ENCODE measurements around the gene RETREG3. TPM values are rescaled to one million over a fixed set of nuclear protein-coding genes. Genes with fewer than 3 reads are reported as not detected.
"Not testable (repeated sequence)": the region's sequence is repeated elsewhere in the genome, so short reads cannot be mapped to it uniquely, and the experiment has no call there.

RETREG3 gene
- total RNA-seq, 1 experiment from 2014 or later, result 34.0 TPM

GRCh38 chr17:42553866-42554249, 55.3 kb downstream of the RETREG3 start:
- DNase-seq (ENCODE audit: low read depth), result no peak

GRCh38 chr17:42553161-42553818, 55.9 kb downstream of the RETREG3 start:
- DNase-seq (ENCODE audit: low read depth), result no peak

- DNase-seq (ENCODE audit: low read depth), result not testable (repeated sequence)
Measured at GRCh38 chr17:42552736-42553135, 56.4 kb downstream of the RETREG3 start, which contains the start of gene HSD17B1. HSD17B1 (plus strand) TSS chr17:42552923; CDS start chr17:42552934, 11 bp downstream.

- no peak for DNase-seq (ENCODE audit: low read depth)
Measured at GRCh38 chr17:42548993-42549755, 60.0 kb downstream of the RETREG3 start.

- no peak for DNase-seq (ENCODE audit: low read depth)
Measured at GRCh38 chr17:42548070-42548837, 60.9 kb downstream of the RETREG3 start.

- no peak for DNase-seq (ENCODE audit: low read depth)
Measured at GRCh38 chr17:42547698-42548069, 61.5 kb downstream of the RETREG3 start.

- no peak for DNase-seq (ENCODE audit: low read depth)
Measured at GRCh38 chr17:42547001-42547461, 62.1 kb downstream of the RETREG3 start.

- DNase-seq (ENCODE audit: low read depth), result not testable (repeated sequence)
Measured at GRCh38 chr17:42545755-42546505, 63.2 kb downstream of the RETREG3 start.

- DNase-seq (ENCODE audit: low read depth), result no peak
Measured at GRCh38 chr17:42544874-42545283, 64.3 kb downstream of the RETREG3 start.

GRCh38 chr17:42543190-42544079, 65.7 kb downstream of the RETREG3 start:
- DNase-seq (ENCODE audit: low read depth), result no peak

- DNase-seq (ENCODE audit: low read depth), result peak; percentile 70
Measured at GRCh38 chr17:42541041-42541833, 67.9 kb downstream of the RETREG3 start.

- DNase-seq (ENCODE audit: low read depth), result not testable (repeated sequence)
Measured at GRCh38 chr17:42540558-42540957, 68.6 kb downstream of the RETREG3 start.

- no peak for DNase-seq (ENCODE audit: low read depth)
Measured at GRCh38 chr17:42538482-42538881, 70.7 kb downstream of the RETREG3 start.

- no peak for DNase-seq (ENCODE audit: low read depth)
Measured at GRCh38 chr17:42537826-42538451, 71.2 kb downstream of the RETREG3 start.

GRCh38 chr17:42537156-42537805, 71.9 kb downstream of the RETREG3 start:
- DNase-seq (ENCODE audit: low read depth), result no peak

- peak; percentile 81 for DNase-seq (ENCODE audit: low read depth)
Measured at GRCh38 chr17:42536372-42537155, 72.6 kb downstream of the RETREG3 start.

GRCh38 chr17:42536048-42536371, 73.2 kb downstream of the RETREG3 start, which contains the start of gene NAGLU:
NAGLU (plus strand) TSS chr17:42536241; CDS start chr17:42536273, 32 bp downstream.
- peak; percentile 81 for DNase-seq (ENCODE audit: low read depth)
